Liver (tissue), 9 donors: ENCODE measurements around the gene SLC29A3. TPM values are rescaled to one million over a fixed set of nuclear protein-coding genes. Genes with fewer than 3 reads are reported as not detected.

Source experiments
- DNase-seq: peaks from one replicate; pipeline ENCODE4 v3.0.0-alpha.2; 2017; ENCODE audit warnings: low spot score
- H3K27ac ChIP-seq, 2 donors: one replicate each; pipeline ENCODE4 v1.7.0; 2013; ENCODE audit warnings: inconsistent platforms in 2 of 2, low read length in 2 of 2, control low read depth in 1 of 2, low read depth in 1 of 2, mild to moderate bottlenecking in 1 of 2
- H3K27me3 ChIP-seq, 4 donors: one replicate each; pipeline versions ENCODE4 v1.6.1 to v1.7.0; 2013; ENCODE audit warnings: low read length in 3 of 4, inconsistent platforms in 1 of 4, mild to moderate bottlenecking in 1 of 4, moderate library complexity in 1 of 4; ENCODE audit not compliant: control insufficient read depth in 4 of 4, insufficient read depth in 4 of 4
- H3K36me3 ChIP-seq, 4 donors: one replicate each; pipeline versions ENCODE4 v1.6.1 to v1.7.0; 2013; ENCODE audit warnings: low read length in 3 of 4, mild to moderate bottlenecking in 3 of 4, low read depth in 1 of 4, moderate library complexity in 1 of 4; ENCODE audit not compliant: control insufficient read depth in 4 of 4, insufficient read depth in 3 of 4
- H3K4me1 ChIP-seq, 4 donors: one replicate each; pipeline versions ENCODE4 v1.6.1 to v1.7.0; 2013; ENCODE audit warnings: low read length in 3 of 4, mild to moderate bottlenecking in 3 of 4, moderate library complexity in 1 of 4; ENCODE audit not compliant: control insufficient read depth in 4 of 4, insufficient read depth in 4 of 4
- H3K4me3 ChIP-seq, 3 donors: one replicate each; pipeline versions ENCODE4 v1.6.1 to v1.7.0; 2013; ENCODE audit warnings: low read length in 3 of 3, control low read depth in 1 of 3, low read depth in 1 of 3, mild to moderate bottlenecking in 1 of 3
- H3K9ac ChIP-seq, 2 donors: one replicate each; pipeline ENCODE4 v1.7.0; 2013; ENCODE audit warnings: low read length in 2 of 2, mild to moderate bottlenecking in 2 of 2, moderate library complexity in 2 of 2, control low read depth in 1 of 2, low read depth in 1 of 2
- H3K9me3 ChIP-seq, 4 donors: one replicate each; pipeline versions ENCODE4 v1.6.1 to v1.7.0; 2013; ENCODE audit warnings: low read length in 3 of 4; ENCODE audit not compliant: control insufficient read depth in 4 of 4
- ATF3 ChIP-seq: IDR thresholded peaks from 2 replicates; pipeline ENCODE4 v1.6.1; 2016; ENCODE audit warnings: antibody characterized with exemption
- FOXA1 ChIP-seq: IDR thresholded peaks from 2 replicates; pipeline ENCODE4 v1.6.1; 2016; ENCODE audit warnings: antibody characterized with exemption
- FOXA2 ChIP-seq: IDR thresholded peaks from 2 replicates; pipeline ENCODE4 v1.6.1; 2016; ENCODE audit warnings: antibody characterized with exemption
- GABPA ChIP-seq, 2 donors: IDR thresholded peaks in 1 of 2; conservative IDR thresholded peaks in 1 of 2; 2 replicates each; pipeline ENCODE4 v1.6.1; 2016; ENCODE audit warnings: antibody characterized with exemption in 2 of 2, mild to moderate bottlenecking in 1 of 2, moderate library complexity in 1 of 2
- HNF4G ChIP-seq: IDR thresholded peaks from 2 replicates; pipeline ENCODE4 v1.6.1; 2016; ENCODE audit warnings: antibody characterized with exemption
- NR2F2 ChIP-seq: IDR thresholded peaks from 2 replicates; pipeline ENCODE4 v1.6.1; 2016; ENCODE audit warnings: antibody characterized with exemption
- RAD21 ChIP-seq, 2 donors: IDR thresholded peaks; 2 replicates each; pipeline ENCODE4 v1.6.1; 2016; ENCODE audit warnings: antibody characterized with exemption in 2 of 2, mild to moderate bottlenecking in 2 of 2
- REST ChIP-seq: IDR thresholded peaks from 2 replicates; pipeline ENCODE4 v1.6.1; 2016; ENCODE audit warnings: antibody characterized with exemption, mild to moderate bottlenecking
- RXRA ChIP-seq, 2 donors: IDR thresholded peaks; 2 replicates each; pipeline ENCODE4 v1.6.1; 2017 to 2018; ENCODE audit warnings: antibody characterized with exemption in 2 of 2, mild to moderate bottlenecking in 1 of 2
- SP1 ChIP-seq: IDR thresholded peaks from 2 replicates; pipeline ENCODE4 v1.6.1; 2018; ENCODE audit warnings: antibody characterized with exemption, mild to moderate bottlenecking
- TAF1 ChIP-seq: conservative IDR thresholded peaks from 2 replicates; pipeline ENCODE4 v1.6.1; 2016; ENCODE audit warnings: antibody characterized with exemption, mild to moderate bottlenecking
- YY1 ChIP-seq: IDR thresholded peaks from 2 replicates; pipeline ENCODE4 v1.6.1; 2016; ENCODE audit warnings: antibody characterized with exemption, mild to moderate bottlenecking
- WGBS: extraction: QIAGEN DNeasy Blood & Tissue Kit; methylation state at CpG from one replicate; pipeline ENCODE4 v1.1.7; 2013; 5-methylcytosine and 5-hydroxymethylcytosine counted together
- polyA plus RNA-seq, 2 donors: library from polyadenylated mRNA; stranded (reverse) in 1 of 2; unstranded in 1 of 2; fragments of 200-250 nt in 1 of 2; fragments of >200 nt in 1 of 2; fragmentation: Nextera tagmentation in 1 of 2; extraction: Ambion mirVana in 1 of 2; gene quantifications; one replicate each; pipeline versions ENCODE4 v1.2.1 to v1.2.3, GENCODE V29; 2013 to 2015
- total RNA-seq, 2 donors: library from RNA; depleted of rRNA; stranded (reverse); fragments of >200 nt; gene quantifications; one replicate each; pipeline ENCODE4 v1.2.3, GENCODE V29; 2014
- TF ChIP-seq, protein P1 (sequence below): IDR thresholded peaks from 2 replicates; pipeline ENCODE4 v1.6.1; 2016; ENCODE audit warnings: antibody characterized with exemption
- TF ChIP-seq, protein P2 (sequence below): fragments of 150-350 bp; IDR thresholded peaks from 2 replicates; pipeline ENCODE4 v1.5.1; 2017; ENCODE audit warnings: improper control_type of control experiment, low read depth, low read length; ENCODE audit not compliant: missing input control
- donor health status: healthy.
- donor health status: healthy.
- donor health status: healthy.
- donor health status: healthy.
- donor health status: healthy.

SLC29A3 gene
- total and polyA plus RNA-seq, 4 donors: 3.1 to 11.9 (median 5.3) TPM

DNA sequence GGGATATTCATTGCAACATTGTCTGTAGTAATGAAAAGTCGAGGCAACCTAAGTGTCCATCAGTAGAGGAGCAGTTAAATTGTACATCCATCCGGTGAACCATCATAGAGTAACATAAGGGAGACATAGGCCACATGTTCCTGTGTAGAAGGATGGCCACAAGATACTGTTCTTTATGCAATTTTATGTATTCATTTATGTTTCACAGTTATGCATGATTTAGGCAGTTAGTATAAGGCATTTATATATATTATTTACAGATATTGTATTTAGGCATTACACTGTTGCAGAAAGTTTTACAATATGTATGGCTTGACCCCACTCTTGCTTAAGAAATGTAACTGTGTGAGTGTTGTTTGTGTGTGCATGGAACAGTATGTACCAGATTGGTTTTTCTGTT, 41.7 kb downstream of the SLC29A3 start:
- no peaks in the 10 kb centered on the region for H3K27me3 ChIP-seq
- H3K4me3 ChIP-seq: no peak overlapping the region
- H3K27ac ChIP-seq: no peak overlapping the region
- no peak for TF ChIP-seq HNF4G
- TF ChIP-seq, protein P1, sequence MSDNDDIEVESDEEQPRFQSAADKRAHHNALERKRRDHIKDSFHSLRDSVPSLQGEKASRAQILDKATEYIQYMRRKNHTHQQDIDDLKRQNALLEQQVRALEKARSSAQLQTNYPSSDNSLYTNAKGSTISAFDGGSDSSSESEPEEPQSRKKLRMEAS: no peak
- no peak for TF ChIP-seq NR2F2
- no peak overlapping the region for H3K9ac ChIP-seq
- no peak for DNase-seq
- no peaks in the 10 kb centered on the region for H3K9me3 ChIP-seq
- H3K36me3 ChIP-seq: peaks cover 0 to 17% (median 5%) of the 10 kb centered on the region in 4 donors
- H3K4me1 ChIP-seq: peaks cover 0 to 4% (median 0%) of the 10 kb centered on the region in 4 donors
- 93% methylated on average over 2 of the region's 2 CpGs for WGBS

- Histone ChIP-seq H3K27ac (no peak overlapping the region), H3K4me1 (peaks cover 0 to 4% (median 0%) of the 10 kb centered on the region in 4 donors), H3K9me3 (no peaks in the 10 kb centered on the region), H3K9ac (no peak overlapping the region), H3K4me3 (no peak overlapping the region), H3K27me3 (no peaks in the 10 kb centered on the region), H3K36me3 (peaks cover 0 to 14% (median 5%) of the 10 kb centered on the region in 4 donors)
- TF ChIP-seq FOXA1 (no peak), FOXA2 (no peak)
- TF ChIP-seq, protein P1: no peak
- TF ChIP-seq, protein P2, sequence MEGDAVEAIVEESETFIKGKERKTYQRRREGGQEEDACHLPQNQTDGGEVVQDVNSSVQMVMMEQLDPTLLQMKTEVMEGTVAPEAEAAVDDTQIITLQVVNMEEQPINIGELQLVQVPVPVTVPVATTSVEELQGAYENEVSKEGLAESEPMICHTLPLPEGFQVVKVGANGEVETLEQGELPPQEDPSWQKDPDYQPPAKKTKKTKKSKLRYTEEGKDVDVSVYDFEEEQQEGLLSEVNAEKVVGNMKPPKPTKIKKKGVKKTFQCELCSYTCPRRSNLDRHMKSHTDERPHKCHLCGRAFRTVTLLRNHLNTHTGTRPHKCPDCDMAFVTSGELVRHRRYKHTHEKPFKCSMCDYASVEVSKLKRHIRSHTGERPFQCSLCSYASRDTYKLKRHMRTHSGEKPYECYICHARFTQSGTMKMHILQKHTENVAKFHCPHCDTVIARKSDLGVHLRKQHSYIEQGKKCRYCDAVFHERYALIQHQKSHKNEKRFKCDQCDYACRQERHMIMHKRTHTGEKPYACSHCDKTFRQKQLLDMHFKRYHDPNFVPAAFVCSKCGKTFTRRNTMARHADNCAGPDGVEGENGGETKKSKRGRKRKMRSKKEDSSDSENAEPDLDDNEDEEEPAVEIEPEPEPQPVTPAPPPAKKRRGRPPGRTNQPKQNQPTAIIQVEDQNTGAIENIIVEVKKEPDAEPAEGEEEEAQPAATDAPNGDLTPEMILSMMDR: no peak
- 99% methylated on average over 7 of the region's 7 CpGs for WGBS
- DNase-seq: no peak
Measured at GRCh38 chr10:71361581-71361980, 42.5 kb downstream of the SLC29A3 start.

- Histone ChIP-seq H3K9me3 (no peaks in the 10 kb centered on the region), H3K36me3 (peaks cover 0 to 12% (median 5%) of the 10 kb centered on the region in 4 donors), H3K27me3 (no peaks in the 10 kb centered on the region), H3K4me3 (no peak overlapping the region), H3K4me1 (peaks cover 0 to 4% (median 0%) of the 10 kb centered on the region in 4 donors), H3K9ac (no peak overlapping the region), H3K27ac (no peak overlapping the region)
- TF ChIP-seq HNF4G (no peak), RXRA (IDR thresholded peaks at IDR 0.05) (no peak), RAD21 (IDR thresholded peaks at IDR 0.05) (no peak), ATF3 (no peak), YY1 (no peak), SP1 (no peak), REST (no peak), TAF1 (no peak), GABPA (IDR thresholded peaks at IDR 0.05 in 1 of 2, conservative IDR thresholded peaks at IDR 0.05 in 1 of 2) (no peak), FOXA1 (no peak), NR2F2 (no peak)
- TF ChIP-seq, protein P2: no peak
- TF ChIP-seq, protein P1: no peak
- 97% methylated on average over 16 of the region's 16 CpGs for WGBS
- no peak for DNase-seq
Measured at GRCh38 chr10:71362141-71362540, 43.1 kb downstream of the SLC29A3 start.
